NCI-H1436 treated with DMSO at 0.1 percent for 48 hours (cell line): Measurements from ENCODE around the gene RPL10.
"Not testable (repeated sequence)": the region's sequence is repeated elsewhere in the genome, so short reads cannot be mapped to it uniquely, and the experiment has no call there.

Experiments
- DNase-seq: peaks from one replicate; lab custom pipeline; 2025; lab: John Stamatoyannopoulos, UW

RPL10 gene

DNA sequence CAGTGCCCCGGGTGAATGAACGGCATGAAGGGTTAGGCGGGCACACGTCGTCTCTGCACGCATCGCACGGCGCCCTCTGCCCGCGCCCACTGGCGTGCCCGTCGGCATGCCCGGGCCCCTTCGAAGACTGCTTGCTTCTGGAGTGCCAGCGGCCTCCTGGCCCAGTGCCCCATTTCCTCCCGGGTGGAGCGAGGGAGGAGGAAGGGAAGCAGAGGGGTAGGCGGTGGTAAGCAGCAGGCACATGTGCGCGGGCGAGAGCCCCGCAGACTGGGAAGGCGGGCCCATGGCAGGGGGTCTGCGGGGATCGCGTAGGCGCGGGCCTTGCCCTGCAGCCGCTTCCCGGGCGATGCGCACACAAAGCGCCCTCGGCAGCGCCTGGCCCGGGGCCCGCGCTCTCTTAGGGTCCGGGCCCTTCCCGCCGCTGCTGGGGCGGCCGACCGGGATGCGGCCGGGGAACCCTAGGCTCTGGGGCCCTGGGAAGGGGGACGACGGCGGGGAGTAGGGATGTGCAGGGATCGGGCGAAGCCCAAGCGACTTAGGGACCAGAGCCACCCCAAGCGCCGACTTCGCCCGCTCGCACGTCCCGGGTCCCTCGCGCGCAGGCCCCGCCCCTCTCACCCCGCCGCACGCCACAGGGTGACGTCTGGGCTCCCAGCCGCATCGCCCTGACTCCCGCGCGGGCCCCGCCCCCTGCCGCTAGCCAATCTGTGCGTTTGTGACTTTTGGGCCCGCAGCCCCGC is 19.9 kb upstream of the RPL10 start:
- DNase-seq: no peak

DNA sequence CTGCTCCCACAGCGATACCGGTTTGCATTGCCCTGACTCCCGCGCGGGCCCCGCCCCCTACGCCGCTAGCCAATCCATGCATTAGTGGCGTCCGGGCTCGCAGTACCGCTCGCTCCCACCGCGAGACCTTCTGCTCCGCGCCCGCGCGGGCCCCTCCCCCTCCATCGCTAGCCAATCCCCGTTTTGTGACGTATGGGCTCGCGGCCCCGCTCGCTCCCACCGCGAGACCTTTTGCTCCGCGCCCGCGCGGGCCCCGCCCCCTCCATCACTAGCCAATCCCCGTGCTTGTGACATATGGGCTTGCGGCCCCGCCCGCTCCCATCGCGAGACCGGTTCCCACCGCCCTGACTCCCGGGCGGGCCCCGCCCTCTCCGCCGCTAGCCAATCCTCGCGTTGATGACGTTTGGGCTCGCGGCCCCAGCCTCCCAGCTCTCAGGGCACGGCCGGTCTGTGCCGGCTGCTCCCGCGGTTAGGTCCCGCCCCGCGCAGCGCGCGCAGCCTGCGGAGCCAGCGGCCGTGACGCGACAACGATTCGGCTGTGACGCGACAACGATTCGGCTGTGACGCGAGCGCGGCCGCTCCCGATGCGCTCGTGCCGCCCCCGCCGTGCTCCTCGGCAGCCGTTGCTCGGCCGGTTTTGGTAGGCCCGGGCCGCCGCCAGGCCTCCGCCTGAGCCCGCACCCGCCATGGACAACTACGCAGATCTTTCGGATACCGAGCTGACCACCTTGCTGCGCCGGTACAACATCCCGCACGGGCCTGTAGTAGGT is 19.2 kb upstream of the RPL10 start, which contains the start of gene EMD:
TSS of gene EMD (plus strand) at position 497 of the 770 bp plus-strand sequence. CDS start at position 687, 190 bp downstream.
- DNase-seq: peak; percentile 99

DNA sequence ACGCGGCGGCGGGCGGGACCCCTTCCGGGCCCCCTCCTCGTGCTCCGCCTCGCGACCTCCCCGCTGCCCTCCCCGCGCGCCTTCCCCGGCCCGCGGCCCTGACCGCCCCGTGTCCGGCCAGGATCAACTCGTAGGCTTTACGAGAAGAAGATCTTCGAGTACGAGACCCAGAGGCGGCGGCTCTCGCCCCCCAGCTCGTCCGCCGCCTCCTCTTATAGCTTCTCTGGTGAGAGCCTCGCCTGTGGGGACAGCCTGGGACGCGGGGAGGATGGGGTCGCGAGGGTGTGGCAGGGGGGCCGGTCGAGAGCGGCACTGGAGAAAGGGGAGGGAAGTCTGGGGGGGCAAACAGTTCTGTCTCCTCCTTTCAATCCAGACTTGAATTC is 18.6 kb upstream of the RPL10 start:
- DNase-seq: no peak

DNA sequence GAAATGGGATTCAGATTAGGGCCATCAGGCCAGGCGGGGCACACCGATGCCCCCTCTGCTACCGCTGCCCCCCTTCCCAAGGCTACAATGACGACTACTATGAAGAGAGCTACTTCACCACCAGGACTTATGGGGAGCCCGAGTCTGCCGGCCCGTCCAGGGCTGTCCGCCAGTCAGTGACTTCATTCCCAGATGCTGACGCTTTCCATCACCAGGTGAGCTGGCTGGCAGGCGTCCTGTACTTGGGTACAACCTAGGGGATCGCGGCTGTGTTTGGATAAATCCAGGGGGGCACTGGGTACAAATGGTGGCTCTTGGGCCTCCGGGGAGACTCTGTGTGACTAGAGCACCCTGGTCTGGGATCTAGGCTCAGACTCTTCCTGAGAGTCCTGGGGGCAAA is 18.0 kb upstream of the RPL10 start:
- no peak for DNase-seq

DNA sequence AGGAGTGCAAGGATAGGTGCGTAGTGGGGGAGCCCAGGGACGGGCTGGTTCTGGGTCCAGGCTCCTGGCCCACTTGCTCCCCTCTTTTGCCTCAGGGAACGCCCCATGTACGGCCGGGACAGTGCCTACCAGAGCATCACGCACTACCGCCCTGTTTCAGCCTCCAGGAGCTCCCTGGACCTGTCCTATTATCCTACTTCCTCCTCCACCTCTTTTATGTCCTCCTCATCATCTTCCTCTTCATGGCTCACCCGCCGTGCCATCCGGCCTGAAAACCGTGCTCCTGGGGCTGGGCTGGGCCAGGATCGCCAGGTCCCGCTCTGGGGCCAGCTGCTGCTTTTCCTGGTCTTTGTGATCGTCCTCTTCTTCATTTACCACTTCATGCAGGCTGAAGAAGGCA is 17.4 kb upstream of the RPL10 start:
- no peak for DNase-seq

DNA sequence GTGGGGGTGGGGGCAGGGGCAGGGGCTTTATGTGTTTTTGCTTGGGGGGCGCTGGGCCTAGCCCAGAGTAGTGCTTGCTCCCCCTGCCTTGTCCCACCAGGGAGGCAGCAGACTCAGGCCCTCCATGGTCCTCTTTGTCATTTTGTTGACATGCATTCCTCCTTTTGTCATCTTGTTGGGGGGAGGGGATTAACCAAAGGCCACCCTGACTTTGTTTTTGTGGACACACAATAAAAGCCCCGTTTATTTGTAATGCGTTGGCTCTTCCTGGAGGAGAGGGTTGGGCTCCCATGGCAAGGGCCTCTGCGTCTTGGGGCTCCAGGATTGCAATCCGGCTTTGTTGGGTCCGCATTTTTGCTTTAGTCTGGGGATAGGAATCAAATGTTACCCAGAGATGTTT is 16.9 kb upstream of the RPL10 start:
- DNase-seq: no peak

DNA sequence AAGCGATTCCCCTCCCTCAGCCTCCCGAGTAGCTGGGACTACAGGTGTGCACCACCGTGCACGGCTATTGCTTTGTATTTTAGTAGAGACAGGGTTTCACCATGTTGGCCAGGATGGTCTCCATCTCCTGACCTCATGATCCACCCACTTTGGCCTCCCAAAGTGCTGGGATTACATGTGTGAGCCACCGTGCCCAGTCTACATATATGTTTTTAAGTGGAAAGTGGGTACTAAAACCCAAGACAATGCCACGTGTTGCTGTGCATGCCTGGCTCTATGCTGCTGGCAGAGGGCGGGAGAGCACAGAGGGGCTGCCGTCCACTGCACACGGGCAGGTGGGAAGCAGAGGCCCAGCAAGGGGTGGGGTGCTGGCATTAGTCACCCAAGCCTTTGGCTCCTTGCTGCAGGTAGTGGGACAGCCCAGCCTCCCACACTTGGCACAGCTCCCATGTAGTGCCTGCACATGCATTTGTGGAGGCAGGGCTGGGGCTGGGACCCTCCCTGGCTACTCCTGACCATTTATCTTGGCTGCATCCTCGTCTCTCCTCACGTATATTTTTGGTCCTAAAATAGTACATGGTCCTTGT is 15.6 kb upstream of the RPL10 start:
- no peak for DNase-seq

DNA sequence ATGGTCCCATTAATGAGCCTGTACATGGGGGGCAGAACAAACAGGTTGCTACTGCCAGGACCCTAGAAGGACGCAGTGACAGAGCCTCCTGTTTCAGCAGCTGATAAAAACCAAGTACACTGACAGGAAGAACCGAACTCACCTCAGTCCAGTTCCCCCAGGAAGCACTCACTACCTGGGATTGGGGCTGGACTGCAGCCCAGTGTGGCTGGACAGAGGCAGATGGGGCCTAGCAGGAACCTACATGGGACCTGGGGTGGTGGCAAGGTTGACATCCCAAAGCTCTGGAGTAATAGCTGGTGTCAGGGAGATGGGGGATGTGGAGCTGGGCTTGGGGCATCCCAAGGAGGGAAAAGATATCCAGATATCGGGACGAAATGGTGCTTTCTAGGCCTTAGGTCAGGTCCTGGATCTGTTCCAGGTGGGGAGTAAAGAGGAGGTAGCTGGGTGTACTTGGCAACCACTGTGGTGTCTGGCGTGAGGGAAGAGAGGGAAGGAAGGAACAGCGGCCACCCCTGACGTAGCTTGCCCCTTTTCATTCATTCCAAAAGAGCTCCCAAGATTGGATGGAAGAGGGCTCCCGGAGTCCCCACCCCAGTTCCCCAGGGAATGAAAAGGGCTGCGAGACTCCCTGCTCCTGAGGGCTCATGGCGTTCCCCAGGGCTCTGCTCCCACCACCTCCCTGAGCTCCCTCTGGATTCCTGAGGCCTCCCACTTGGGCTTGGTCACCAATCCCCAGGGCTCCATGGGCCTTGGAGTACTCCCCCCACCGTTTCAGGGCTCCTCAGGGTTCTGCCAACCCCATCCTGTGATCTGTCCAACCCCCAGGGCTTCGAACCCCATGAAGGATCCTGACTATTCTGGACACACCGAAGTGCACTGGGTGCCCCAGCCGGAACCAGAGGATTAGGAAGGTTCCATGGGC is 14.6 kb upstream of the RPL10 start:
- DNase-seq: no peak

DNA sequence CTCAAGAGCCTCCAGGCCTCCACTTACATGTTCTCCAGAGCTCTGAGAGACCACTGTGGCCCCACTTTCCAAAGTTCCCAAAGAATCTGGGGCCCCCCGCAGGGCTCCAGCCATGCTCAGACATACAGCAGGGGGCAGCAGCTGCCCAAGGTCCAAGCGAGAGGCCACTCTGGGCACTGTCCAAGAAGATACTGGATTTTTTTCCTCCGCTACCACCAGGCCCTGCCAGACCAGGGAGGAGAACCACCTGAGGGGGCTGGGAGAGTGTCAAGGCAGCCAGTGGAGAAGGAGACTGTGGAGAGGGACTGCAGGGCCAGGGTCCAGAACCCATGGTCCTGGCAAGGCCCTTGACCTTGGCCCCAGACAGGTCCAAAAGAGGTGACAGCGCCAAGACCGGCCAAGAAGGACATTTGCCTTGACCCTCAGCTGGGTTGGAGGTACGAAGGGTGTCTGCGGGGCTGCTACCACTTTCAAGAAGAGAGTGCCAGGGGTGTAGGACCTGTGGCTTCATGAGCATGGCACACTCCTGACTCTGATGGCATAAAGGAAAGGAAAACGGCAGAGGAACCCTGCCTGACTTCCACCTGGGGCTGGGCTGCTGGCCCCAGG is 13.8 kb upstream of the RPL10 start:
- DNase-seq: no peak

DNA sequence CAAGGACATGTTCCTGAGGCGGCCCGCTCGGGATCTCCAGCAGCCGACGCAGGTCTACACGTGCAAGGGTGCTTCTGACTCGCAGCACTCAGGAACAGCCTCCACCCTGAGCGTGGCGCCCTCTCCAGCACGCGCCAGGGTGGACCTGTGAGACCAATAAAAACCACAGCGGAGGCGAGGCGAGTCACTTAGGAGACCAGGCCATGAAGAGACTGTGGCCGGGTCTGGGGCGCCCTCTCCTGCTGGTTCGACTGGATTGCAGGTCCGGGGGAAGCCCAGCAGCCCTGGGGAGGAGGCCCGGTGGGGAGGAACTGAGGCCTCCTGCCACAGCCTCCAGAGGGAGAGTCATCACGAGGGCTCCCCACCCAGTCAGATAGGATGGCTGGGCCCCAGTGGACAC is 10.1 kb upstream of the RPL10 start:
- DNase-seq: not testable (repeated sequence)

DNA sequence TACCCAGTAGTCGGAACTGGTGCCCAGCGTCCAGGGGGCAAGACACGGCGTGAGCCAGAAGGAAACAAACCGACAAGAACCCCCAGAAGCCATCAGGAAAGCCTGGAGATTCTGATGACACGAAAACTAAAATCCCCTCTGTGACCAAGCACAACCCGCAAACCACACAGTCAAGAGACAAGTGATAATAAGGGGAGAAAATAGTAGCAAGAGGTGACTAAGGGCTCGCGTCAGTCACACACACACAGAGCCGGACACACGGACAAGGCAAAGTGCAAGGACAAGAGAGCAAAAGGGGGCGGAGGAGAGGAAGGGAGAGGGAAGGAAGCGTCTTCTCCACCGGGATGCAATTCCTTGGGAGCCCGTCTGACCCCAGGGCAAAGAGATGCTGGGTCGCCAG is 9.5 kb upstream of the RPL10 start:
- DNase-seq: not testable (repeated sequence)

DNA sequence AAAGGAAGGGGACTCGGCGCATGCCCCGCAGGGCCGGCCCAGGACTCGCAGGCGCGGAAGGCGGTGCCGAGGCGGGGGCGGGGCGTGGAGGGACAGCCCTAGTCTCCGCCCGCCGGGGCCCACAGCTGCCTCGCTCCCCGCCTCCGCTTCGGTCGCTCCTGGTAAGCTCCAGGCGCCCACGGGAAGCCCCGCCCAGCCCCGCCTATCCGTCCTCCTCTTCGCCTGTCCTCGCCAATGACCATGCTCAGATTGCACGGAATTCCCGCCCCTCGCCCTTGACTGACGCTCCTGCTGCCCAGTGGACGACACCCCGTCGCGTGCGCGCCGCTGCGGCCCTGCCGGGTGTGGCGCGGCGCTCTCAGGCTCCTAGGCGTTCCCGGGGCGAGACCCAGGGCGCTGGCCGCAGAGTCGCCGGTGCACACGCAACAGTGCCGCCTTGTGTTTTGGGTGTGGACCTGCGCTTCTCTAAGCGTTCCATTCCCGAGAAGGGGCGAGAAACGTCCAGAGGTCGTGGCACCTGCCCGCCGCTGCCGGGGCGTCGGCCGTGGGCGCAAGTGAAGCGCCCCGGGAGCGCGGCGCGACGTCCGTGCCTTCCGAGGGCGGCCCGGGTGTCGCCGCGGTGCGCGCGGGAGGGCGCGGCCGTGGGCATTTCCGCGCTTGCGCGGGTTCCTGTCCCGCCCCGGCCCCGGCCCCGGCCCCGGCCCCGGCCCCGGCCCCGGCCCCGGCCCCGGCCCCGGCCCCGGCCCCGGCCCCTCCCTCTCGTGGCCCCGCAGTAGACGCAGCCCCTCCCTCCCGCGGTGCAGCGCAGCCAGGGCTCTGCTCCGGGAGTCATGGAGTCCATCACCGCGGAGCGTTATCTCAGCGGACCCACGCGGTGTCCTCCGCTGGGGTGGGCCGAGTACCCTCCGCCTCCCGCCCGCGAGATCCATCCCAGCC is 8.1 kb upstream of the RPL10 start:
- DNase-seq: not testable (repeated sequence)

DNA sequence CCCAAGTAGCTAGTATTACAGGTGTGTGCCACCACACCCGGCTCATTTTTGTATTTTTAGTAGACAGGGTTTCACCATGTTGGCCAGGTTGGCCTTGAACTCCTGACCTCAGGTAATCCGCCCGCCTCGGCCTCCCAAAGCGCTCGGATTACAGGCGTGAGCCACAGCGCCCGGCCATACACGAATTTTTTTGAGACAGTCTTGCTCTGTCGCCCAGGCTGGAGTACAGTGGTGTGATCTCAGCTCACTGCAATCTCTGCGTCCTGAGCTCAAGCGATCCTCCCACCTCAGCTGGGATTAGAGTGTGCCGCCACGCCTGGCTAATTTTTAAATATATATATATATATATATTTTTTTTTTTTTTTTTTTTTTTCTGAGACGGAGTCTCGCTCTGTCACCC is 1.8 kb upstream of the RPL10 start:
- not testable (repeated sequence) for DNase-seq

DNA sequence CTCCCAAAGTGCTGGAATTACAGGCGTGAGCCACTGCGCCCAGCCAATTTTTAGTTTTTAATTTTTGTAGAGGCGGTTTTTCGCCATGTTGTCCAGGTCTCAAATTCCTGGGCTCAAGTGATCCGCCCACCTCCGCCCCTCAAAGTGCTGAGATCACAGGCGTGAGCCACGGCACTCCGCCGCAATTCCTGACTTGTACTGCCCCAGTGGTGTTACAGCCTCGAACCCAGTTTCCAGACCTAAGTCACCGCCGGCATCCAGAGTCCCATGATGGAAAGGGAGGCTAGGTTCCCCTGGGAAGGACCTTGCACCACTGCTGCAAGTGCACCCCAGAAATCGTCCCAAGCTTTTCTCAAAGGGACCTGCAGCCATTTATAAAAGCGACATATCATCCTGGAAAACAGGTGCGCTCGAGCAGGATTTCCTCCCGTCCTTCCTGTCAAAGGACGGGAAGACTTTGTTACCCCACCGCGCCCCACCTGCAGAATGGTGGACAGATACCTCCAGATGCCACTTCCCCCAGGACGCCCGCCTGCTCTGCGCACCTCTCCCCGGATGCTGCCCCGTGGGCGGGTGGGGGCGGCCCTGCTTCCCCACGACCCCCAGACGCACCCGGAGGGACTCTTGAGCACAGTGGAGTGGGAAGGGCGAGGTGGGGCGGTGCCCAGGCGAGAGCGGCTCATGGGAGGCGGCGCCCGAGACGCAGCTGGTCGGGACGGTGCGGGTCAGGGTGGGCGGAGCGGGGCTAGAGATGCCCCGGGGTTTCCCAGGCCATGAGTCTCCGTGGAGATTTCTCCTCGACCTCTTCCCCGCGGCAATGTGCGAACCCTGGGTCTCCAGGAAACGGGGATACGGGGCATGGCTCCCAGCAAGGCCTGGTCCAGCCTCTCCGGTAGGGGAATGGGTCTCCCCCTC is 947 bp upstream of the RPL10 start:
- DNase-seq: no peak

DNA sequence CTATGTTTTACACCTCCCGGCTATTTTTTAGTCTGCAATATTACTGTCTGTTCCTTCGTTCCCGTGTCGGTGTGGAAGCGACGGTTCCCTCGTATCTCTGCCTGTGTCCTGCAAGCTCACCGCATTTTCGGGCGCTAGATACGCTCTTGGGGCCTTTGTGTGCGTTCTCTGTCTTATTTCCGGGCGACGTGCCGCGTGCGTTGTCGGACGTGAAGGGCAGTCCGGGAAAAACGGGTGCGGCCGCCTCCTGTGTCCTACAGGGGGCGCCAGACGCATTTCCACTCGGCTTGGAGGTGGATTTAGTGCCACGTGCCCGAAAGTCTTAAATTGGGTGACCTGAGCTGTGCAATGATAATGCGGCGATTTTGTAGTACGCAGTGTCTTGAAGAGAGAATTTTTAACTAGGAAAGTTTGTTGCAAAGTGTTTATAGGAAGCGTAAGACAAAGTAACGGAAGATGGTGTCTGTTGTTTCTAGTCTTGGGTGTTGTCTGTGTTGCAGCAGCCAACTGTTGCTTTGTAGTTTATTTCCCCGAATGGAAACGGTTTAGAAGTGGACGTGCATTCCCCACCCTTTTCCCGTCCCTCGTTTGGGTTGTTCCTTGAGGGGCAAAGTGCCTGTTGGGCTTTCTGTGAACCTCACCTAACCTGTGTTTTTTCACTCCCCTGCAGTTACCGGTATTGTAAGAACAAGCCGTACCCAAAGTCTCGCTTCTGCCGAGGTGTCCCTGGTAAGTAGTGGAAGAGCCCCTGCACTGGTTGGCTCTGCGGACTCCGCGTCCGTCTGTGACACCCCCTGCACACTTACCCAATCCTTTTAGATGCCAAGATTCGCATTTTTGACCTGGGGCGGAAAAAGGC is 720 bp downstream of the RPL10 start:
- DNase-seq: peak; percentile 67

DNA sequence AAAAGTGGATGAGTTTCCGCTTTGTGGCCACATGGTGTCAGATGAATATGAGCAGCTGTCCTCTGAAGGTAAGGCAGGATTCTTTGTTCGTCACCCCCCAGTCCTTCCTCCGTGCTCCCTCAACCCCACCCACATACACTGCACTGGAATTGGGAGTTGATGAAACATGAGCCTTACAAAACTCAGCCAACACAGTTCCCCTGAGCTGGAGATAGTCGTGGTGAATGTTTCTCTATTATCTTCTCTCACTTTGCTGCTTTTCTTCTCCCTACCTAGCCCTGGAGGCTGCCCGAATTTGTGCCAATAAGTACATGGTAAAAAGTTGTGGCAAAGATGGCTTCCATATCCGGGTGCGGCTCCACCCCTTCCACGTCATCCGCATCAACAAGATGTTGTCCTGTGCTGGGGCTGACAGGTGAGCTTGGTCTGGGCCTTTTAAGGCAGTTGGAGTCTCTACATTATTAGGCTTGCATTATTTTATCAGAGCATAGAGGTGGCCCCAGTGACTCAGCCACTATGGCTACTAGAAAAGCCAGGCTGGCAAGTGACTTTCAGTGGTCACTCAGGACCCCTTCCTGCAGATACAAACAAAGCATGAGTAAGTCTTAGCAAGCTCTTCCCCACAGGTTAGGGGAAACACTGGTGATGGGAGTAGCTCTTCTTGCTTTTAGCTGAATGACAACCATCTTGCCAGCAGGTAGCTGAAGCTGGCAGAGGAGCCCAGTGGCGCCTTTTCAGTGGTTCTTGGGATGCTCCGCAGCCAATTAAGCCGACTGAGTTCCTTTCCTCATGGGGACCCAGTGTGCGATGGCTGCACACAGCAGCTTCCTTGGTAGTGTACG is 1.6 kb downstream of the RPL10 start:
- DNase-seq: no peak

DNA sequence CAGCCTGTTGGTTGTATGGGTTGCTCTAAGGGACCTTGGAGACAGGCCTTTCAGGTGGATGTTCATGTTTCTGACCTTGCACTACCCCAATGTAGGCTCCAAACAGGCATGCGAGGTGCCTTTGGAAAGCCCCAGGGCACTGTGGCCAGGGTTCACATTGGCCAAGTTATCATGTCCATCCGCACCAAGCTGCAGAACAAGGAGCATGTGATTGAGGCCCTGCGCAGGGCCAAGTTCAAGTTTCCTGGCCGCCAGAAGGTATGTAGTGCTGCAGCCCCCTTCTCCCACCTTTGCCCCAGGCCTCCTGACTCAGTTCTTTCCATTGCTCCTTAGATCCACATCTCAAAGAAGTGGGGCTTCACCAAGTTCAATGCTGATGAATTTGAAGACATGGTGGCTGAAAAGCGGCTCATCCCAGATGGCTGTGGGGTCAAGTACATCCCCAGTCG is 2.2 kb downstream of the RPL10 start:
- DNase-seq: not testable (repeated sequence)
